Smooth muscle cell (in vitro differentiated cells): ENCODE measurements around the gene PEPD. TPM values are rescaled to one million over a fixed set of nuclear protein-coding genes. Genes with fewer than 3 reads are reported as not detected.

Experiments used
- DNase-seq: peaks from one replicate; lab custom pipeline; 2025; ENCODE audit not compliant: unreplicated experiment; lab: John Stamatoyannopoulos, UW
- H2AFZ ChIP-seq: fragments of 200-600 bp; sonication (generic); 2 replicates; pipeline ENCODE4 v1.6.0; 2016; ENCODE audit warnings: antibody characterized with exemption, low read depth, mild to moderate bottlenecking
- H3F3A ChIP-seq: fragments of 200-600 bp; sonication (generic); 2 replicates; pipeline ENCODE4 v1.6.0; 2017; ENCODE audit warnings: antibody characterized with exemption, low read depth
- H3K27ac ChIP-seq: fragments of 200-600 bp; sonication (generic); 2 replicates; pipeline ENCODE4 v1.5.1; 2016; ENCODE audit warnings: low read depth, mild to moderate bottlenecking
- H3K27me3 ChIP-seq: fragments of 200-600 bp; sonication (generic); 2 replicates; pipeline ENCODE4 v1.6.1; 2016; ENCODE audit warnings: low read depth, mild to moderate bottlenecking
- H3K36me3 ChIP-seq: fragments of 200-600 bp; sonication (generic); 2 replicates; pipeline ENCODE4 v1.5.1; 2016; ENCODE audit warnings: low read depth
- H3K4me1 ChIP-seq: fragments of 200-600 bp; sonication (generic); 2 replicates; pipeline ENCODE4 v1.5.1; 2016; ENCODE audit warnings: low read depth
- H3K4me2 ChIP-seq: fragments of 200-600 bp; sonication (generic); 2 replicates; pipeline ENCODE4 v1.6.0; 2016; ENCODE audit warnings: mild to moderate bottlenecking
- H3K4me3 ChIP-seq: fragments of 200-600 bp; sonication (generic); 2 replicates; pipeline ENCODE4 v1.5.1; 2016; ENCODE audit warnings: mild to moderate bottlenecking
- H3K79me2 ChIP-seq: fragments of 200-600 bp; sonication (generic); 2 replicates; pipeline ENCODE4 v1.6.0; 2016; ENCODE audit warnings: low read depth, mild to moderate bottlenecking
- H3K9ac ChIP-seq: fragments of 200-600 bp; sonication (generic); 2 replicates; pipeline ENCODE4 v1.6.0; 2016; ENCODE audit warnings: low read depth
- H3K9me3 ChIP-seq: fragments of 200-600 bp; sonication (generic); replicated peaks from 2 replicates; pipeline ENCODE4 v1.5.1; 2016; ENCODE audit warnings: low read depth
- H4K20me1 ChIP-seq: fragments of 200-600 bp; sonication (generic); 2 replicates; pipeline ENCODE4 v1.6.0; 2016; ENCODE audit warnings: low read depth
- WGBS: methylation state at CpG from one replicate; pipeline ENCODE4 v1.1.7; 2016; ENCODE audit warnings: low lambda C conversion rate; 5-methylcytosine and 5-hydroxymethylcytosine counted together
- polyA plus RNA-seq: library from polyadenylated mRNA; unstranded; fragments of >200 nt; fragmentation: Nextera tagmentation; extraction: Ambion mirVana; gene quantifications from 2 replicates; pipeline ENCODE4 v1.2.1, GENCODE V29; 2016
- total RNA-seq: library from RNA; depleted of rRNA; stranded (reverse); fragments of >200 nt; gene quantifications from 2 replicates; pipeline ENCODE4 v1.2.3, GENCODE V29; 2014
- TF ChIP-seq, protein P1 (sequence below): fragments of 200-600 bp; sonication (generic); IDR thresholded peaks from 2 replicates; pipeline ENCODE4 v1.5.1; 2017; ENCODE audit warnings: borderline replicate concordance, mild to moderate bottlenecking, antibody characterized with exemption; ENCODE audit not compliant: insufficient read depth, poor library complexity, severe bottlenecking

Gene PEPD
- total and polyA plus RNA-seq, 2 experiments from 2014 or later = 57.2 to 70.4 TPM

GRCh38 chr19:33458171-33458633 lies 63.4 kb downstream of the PEPD start:
- no peak for DNase-seq
- Histone ChIP-seq H3K9ac (no peak overlapping the region), H3K27ac (no peak overlapping the region), H3K4me1 (no peaks in the 10 kb centered on the region), H4K20me1 (no peaks in the 10 kb centered on the region), H3K27me3 (no peaks in the 10 kb centered on the region), H3K4me2 (no peak overlapping the region), H3K79me2 (no peaks in the 10 kb centered on the region), H3K9me3 (no peaks in the 10 kb centered on the region), H3K36me3 (no peaks in the 10 kb centered on the region), H3F3A (no peaks in the 10 kb centered on the region), H2AFZ (no peak overlapping the region), H3K4me3 (no peak overlapping the region)
- TF ChIP-seq, protein P1, sequence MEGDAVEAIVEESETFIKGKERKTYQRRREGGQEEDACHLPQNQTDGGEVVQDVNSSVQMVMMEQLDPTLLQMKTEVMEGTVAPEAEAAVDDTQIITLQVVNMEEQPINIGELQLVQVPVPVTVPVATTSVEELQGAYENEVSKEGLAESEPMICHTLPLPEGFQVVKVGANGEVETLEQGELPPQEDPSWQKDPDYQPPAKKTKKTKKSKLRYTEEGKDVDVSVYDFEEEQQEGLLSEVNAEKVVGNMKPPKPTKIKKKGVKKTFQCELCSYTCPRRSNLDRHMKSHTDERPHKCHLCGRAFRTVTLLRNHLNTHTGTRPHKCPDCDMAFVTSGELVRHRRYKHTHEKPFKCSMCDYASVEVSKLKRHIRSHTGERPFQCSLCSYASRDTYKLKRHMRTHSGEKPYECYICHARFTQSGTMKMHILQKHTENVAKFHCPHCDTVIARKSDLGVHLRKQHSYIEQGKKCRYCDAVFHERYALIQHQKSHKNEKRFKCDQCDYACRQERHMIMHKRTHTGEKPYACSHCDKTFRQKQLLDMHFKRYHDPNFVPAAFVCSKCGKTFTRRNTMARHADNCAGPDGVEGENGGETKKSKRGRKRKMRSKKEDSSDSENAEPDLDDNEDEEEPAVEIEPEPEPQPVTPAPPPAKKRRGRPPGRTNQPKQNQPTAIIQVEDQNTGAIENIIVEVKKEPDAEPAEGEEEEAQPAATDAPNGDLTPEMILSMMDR = no peak
- over 99% methylated on average over 7 of the region's 8 CpGs for WGBS

DNA sequence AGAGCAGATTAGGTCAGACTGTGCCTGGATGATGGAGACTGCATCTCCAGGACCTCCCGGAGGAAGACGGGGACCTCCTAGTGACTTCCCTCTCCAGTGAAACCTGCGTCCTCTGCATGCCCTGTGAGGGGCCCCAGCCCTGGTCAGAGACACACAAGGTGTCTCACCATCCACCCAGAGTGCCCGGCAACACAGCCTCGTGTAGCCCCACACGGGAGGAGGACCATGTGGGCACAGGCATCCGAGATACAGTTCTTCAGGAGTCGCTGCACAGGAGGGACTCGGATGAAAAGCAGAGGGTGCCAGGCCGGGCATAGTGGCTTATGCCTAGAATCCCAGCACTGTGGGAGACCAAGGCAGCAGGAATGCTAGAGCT lies 64.8 kb downstream of the PEPD start:
- no peaks in the 10 kb centered on the region for H3K9me3 ChIP-seq
- H3K36me3 ChIP-seq = no peaks in the 10 kb centered on the region
- no peaks in the 10 kb centered on the region for H3K27me3 ChIP-seq
- TF ChIP-seq, protein P1 = no peak
- H3K9ac ChIP-seq = no peak overlapping the region
- H3K4me3 ChIP-seq = no peak overlapping the region
- no peaks in the 10 kb centered on the region for H3K79me2 ChIP-seq
- no peak overlapping the region for H2AFZ ChIP-seq
- no peaks in the 10 kb centered on the region for H4K20me1 ChIP-seq
- no peak overlapping the region for H3K27ac ChIP-seq
- H3K4me2 ChIP-seq = no peak overlapping the region
- H3K4me1 ChIP-seq = no peaks in the 10 kb centered on the region
- 91% methylated on average over 10 of the region's 10 CpGs for WGBS
- DNase-seq = no peak
- H3F3A ChIP-seq = no peaks in the 10 kb centered on the region

GRCh38 chr19:33456076-33456844 lies 65.3 kb downstream of the PEPD start:
- H3F3A ChIP-seq = no peaks in the 10 kb centered on the region
- no peak overlapping the region for H2AFZ ChIP-seq
- TF ChIP-seq, protein P1 = no peak
- no peaks in the 10 kb centered on the region for H3K36me3 ChIP-seq
- H3K4me3 ChIP-seq = no peak overlapping the region
- no peak overlapping the region for H3K27ac ChIP-seq
- H3K27me3 ChIP-seq = no peaks in the 10 kb centered on the region
- no peaks in the 10 kb centered on the region for H3K9me3 ChIP-seq
- H3K4me2 ChIP-seq = no peak overlapping the region
- H4K20me1 ChIP-seq = no peaks in the 10 kb centered on the region
- H3K79me2 ChIP-seq = no peaks in the 10 kb centered on the region
- DNase-seq = no peak
- H3K4me1 ChIP-seq = no peaks in the 10 kb centered on the region
- no peak overlapping the region for H3K9ac ChIP-seq
- WGBS = 95% methylated on average over 11 of the region's 11 CpGs

- no peaks in the 10 kb centered on the region for H3K36me3 ChIP-seq
- H3K9me3 ChIP-seq = no peaks in the 10 kb centered on the region
- no peak overlapping the region for H2AFZ ChIP-seq
- H3K4me2 ChIP-seq = no peak overlapping the region
- no peak overlapping the region for H3K9ac ChIP-seq
- no peaks in the 10 kb centered on the region for H4K20me1 ChIP-seq
- H3K27ac ChIP-seq = no peak overlapping the region
- TF ChIP-seq, protein P1 = no peak
- H3K27me3 ChIP-seq = no peaks in the 10 kb centered on the region
- WGBS = 90% methylated on average over 3 of the region's 3 CpGs
- no peaks in the 10 kb centered on the region for H3K4me1 ChIP-seq
- no peaks in the 10 kb centered on the region for H3K79me2 ChIP-seq
- no peak for DNase-seq
- no peaks in the 10 kb centered on the region for H3F3A ChIP-seq
- no peak overlapping the region for H3K4me3 ChIP-seq
Measured at GRCh38 chr19:33453265-33453664, 68.3 kb downstream of the PEPD start.
